ENCODE results near the gene NEK5.

DNA sequence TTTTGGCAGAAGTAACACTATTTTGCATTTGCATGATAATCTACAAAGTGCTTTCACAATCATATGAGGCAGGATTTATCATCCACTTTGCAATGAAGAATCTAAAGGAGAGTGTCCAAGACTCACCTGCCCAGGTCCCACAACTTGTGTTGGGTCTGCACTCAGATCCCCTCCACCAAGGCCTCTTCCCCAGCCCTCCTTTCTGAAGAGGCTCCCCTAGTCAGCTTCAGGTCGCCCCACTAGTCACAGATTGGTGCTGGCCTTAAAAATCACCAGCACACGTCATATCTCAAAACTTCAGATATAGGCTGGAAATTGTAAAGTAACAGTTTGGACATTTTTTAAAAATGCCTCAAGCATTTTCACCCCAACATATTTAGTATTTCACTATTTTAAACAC is 135.2 kb downstream of the NEK5 start:
- TF ChIP-seq CTCF (IDR thresholded peaks at IDR 0.05) (no peak), POLR2A (IDR thresholded peaks at IDR 0.05) (no peak)
